Mucosa of descending colon (tissue), 3 donors: Measurements from ENCODE around the gene WDR5. TPM values are rescaled to one million over a fixed set of nuclear protein-coding genes. Genes with fewer than 3 reads are reported as not detected.

ENCODE experiments used
- ATAC-seq: fragments of 200-7000 bp; cut with Tn5 transposase; one replicate; pipeline ENCODE4 v1.9.1; 2020; ENCODE audit warnings: mild to moderate bottlenecking, moderate library complexity
- DNase-seq, 3 donors: peaks; one replicate each; pipeline ENCODE4 v3.0.0-alpha.2; 2020
- H3K36me3 ChIP-seq: fragments of 200-600 bp; one replicate; pipeline ENCODE4 v1.8.0; 2021; ENCODE audit warnings: low read depth, mild to moderate bottlenecking
- H3K4me1 ChIP-seq: fragments of 200-600 bp; one replicate; pipeline ENCODE4 v1.8.0; 2021; ENCODE audit warnings: low read depth, mild to moderate bottlenecking
- H3K4me3 ChIP-seq: fragments of 200-600 bp; one replicate; pipeline ENCODE4 v1.8.0; 2021; ENCODE audit warnings: mild to moderate bottlenecking
- H3K9me3 ChIP-seq: fragments of 200-600 bp; one replicate; pipeline ENCODE4 v1.8.0; 2021; ENCODE audit warnings: mild to moderate bottlenecking
- CTCF ChIP-seq: fragments of 200-600 bp; IDR thresholded peaks from one replicate; pipeline ENCODE4 v1.8.0; 2022; ENCODE audit warnings: antibody characterized with exemption, mild to moderate bottlenecking
- intact Hi-C, 2 donors: fragments of 100-400 bp; cut with DNase I in 1 of 2; cut with micrococcal nuclease in 1 of 2; formaldehyde crosslinking; loops; one replicate each; pipeline versions ENCODE4 v1.11.0 to v1.11.1; 2022; cut with DNase I, micrococcal nuclease
- total RNA-seq, 3 donors: library from RNA; stranded (reverse); fragmentation: NEBNext Ultra II Directional in 2 of 3; extraction: Animal tissue kit (Norgen Biotek cat#: 25700) in 2 of 3; gene quantifications; one replicate each; pipeline versions ENCODE4 v1.2.1 to v1.2.4, GENCODE V29; 2021 to 2023
- donor health status: DM: no; HTN: no; CAD: no; lungs with moderate emphysema.
- donor health status: DM: no; HTN: no; CAD: no.
- donor health status: DM: no; HTN: yes; CAD: no.

WDR5 gene
- total RNA-seq, 3 donors from 2014 or later: 19.9 to 27.1 (median 24.6) TPM

GRCh38 chr9:134153450-134153849 is 17.6 kb downstream of the WDR5 start:
- peaks cover 10% of the 10 kb centered on the region for H3K36me3 ChIP-seq
- TF ChIP-seq CTCF: no peak
- intact Hi-C loops: no loop called here
- no peaks in the 10 kb centered on the region for H3K4me1 ChIP-seq
- no peak for ATAC-seq
- H3K4me3 ChIP-seq: no peak overlapping the region
- H3K9me3 ChIP-seq: no peaks in the 10 kb centered on the region
- DNase-seq: no peak

- DNase-seq (no peak), ATAC-seq (no peak)
- Histone ChIP-seq H3K36me3 (peaks cover 10% of the 10 kb centered on the region), H3K9me3 (no peaks in the 10 kb centered on the region), H3K4me1 (no peaks in the 10 kb centered on the region), H3K4me3 (no peak overlapping the region)
- intact Hi-C loops: no loop called here
- TF ChIP-seq CTCF: no peak
Measured at GRCh38 chr9:134154262-134154701, 18.4 kb downstream of the WDR5 start.

- DNase-seq: no peak
- no peak for TF ChIP-seq CTCF
- Histone ChIP-seq H3K36me3 (peaks cover 3% of the 10 kb centered on the region), H3K4me3 (no peak overlapping the region), H3K4me1 (no peaks in the 10 kb centered on the region), H3K9me3 (no peaks in the 10 kb centered on the region)
- intact Hi-C loops: no loop called here
- no peak for ATAC-seq
Measured at GRCh38 chr9:134155812-134156377, 20.0 kb downstream of the WDR5 start.

- no peak for TF ChIP-seq CTCF
- DNase-seq (no peak), ATAC-seq (no peak)
- H3K9me3 ChIP-seq: no peaks in the 10 kb centered on the region
- no peak overlapping the region for H3K4me3 ChIP-seq
- peaks cover 3% of the 10 kb centered on the region for H3K36me3 ChIP-seq
- intact Hi-C loops: no loop called here
- no peaks in the 10 kb centered on the region for H3K4me1 ChIP-seq
Measured at GRCh38 chr9:134156564-134157377, 20.9 kb downstream of the WDR5 start.

- no peak for DNase-seq
- intact Hi-C loops: no loop called here
- Histone ChIP-seq H3K4me1 (no peaks in the 10 kb centered on the region), H3K9me3 (no peaks in the 10 kb centered on the region), H3K36me3 (peaks cover 3% of the 10 kb centered on the region), H3K4me3 (no peak overlapping the region)
- TF ChIP-seq CTCF: no peak
- ATAC-seq: no peak
Measured at GRCh38 chr9:134157378-134157885, 21.6 kb downstream of the WDR5 start.
